OCI-LY7 (cell line): ENCODE data around the gene SHROOM3. TPM values are rescaled to one million over a fixed set of nuclear protein-coding genes. Genes with fewer than 3 reads are reported as not detected.

ENCODE experiments used
- BruUV-seq: library from RNA; stranded (reverse); fragments of 400-500 nt; replicated peaks from 2 replicates; lab custom pipeline; 2021; lab: Mats Ljungman, UMichigan
- CTCF ChIA-PET: fragments of 300-600 bp; sonication (Branson Sonifier 250); formaldehyde crosslinking; loops from one replicate; lab custom pipeline; 2022; ENCODE audit warnings: antibody characterized with exemption; ENCODE audit not compliant: unreplicated experiment; lab: Charles Lee
- POLR2A ChIA-PET: fragments of 300-600 bp; sonication (Branson Sonifier 250); formaldehyde crosslinking; loops from one replicate; lab custom pipeline; 2022; ENCODE audit warnings: antibody characterized with exemption; lab: Charles Lee
- DNase-seq: peaks from one replicate; pipeline ENCODE4 v3.0.0-alpha.2; 2015; ENCODE audit warnings: low spot score
- H2AFZ ChIP-seq: fragments of 200-600 bp; sonication (generic), shearing (Covaris generic); 2 replicates; pipeline ENCODE4 v1.6.1; 2014; ENCODE audit warnings: mild to moderate bottlenecking, antibody characterized with exemption, low read length, moderate library complexity
- H3K27ac ChIP-seq: fragments of 200-600 bp; sonication (generic); 2 replicates; pipeline ENCODE4 v1.5.1; 2014; ENCODE audit warnings: mixed run types, low read depth, mild to moderate bottlenecking, moderate library complexity, low read length, inconsistent platforms; ENCODE audit not compliant: poor library complexity, severe bottlenecking
- H3K36me3 ChIP-seq: fragments of 200-600 bp; sonication (generic); 2 replicates; pipeline ENCODE4 v1.6.1; 2014; ENCODE audit warnings: mild to moderate bottlenecking, antibody characterized with exemption, low read length, moderate library complexity, mixed read lengths; ENCODE audit not compliant: insufficient read depth
- H3K4me1 ChIP-seq: fragments of 200-600 bp; sonication (generic); 2 replicates; pipeline ENCODE4 v1.5.1; 2014; ENCODE audit warnings: mild to moderate bottlenecking, low read length; ENCODE audit not compliant: insufficient read depth, poor library complexity, severe bottlenecking
- H3K4me2 ChIP-seq: fragments of 200-600 bp; sonication (generic); 2 replicates; pipeline ENCODE4 v1.6.1; 2014; ENCODE audit warnings: mild to moderate bottlenecking, low read length
- H3K4me3 ChIP-seq: fragments of 200-600 bp; sonication (generic); 2 replicates; pipeline ENCODE4 v1.5.1; 2014; ENCODE audit warnings: mild to moderate bottlenecking, low read depth, low read length; ENCODE audit not compliant: poor library complexity, severe bottlenecking
- H3K79me2 ChIP-seq: fragments of 200-600 bp; sonication (generic); 2 replicates; pipeline ENCODE4 v1.6.1; 2016; ENCODE audit warnings: low read depth, mild to moderate bottlenecking, low read length, moderate library complexity, mixed read lengths; ENCODE audit not compliant: insufficient read depth
- H3K9me2 ChIP-seq: fragments of 200-600 bp; sonication (generic); 2 replicates; pipeline ENCODE4 v1.6.1; 2016; ENCODE audit warnings: mild to moderate bottlenecking, low read length, mixed read lengths; ENCODE audit not compliant: insufficient read depth
- H3K9me3 ChIP-seq: fragments of 200-600 bp; sonication (generic); 2 replicates; pipeline ENCODE4 v1.6.1; 2014; ENCODE audit warnings: mild to moderate bottlenecking, mixed run types, low read length, mixed read lengths
- H4K20me1 ChIP-seq: fragments of 200-600 bp; sonication (generic); 2 replicates; pipeline ENCODE4 v1.6.1; 2014; ENCODE audit warnings: mild to moderate bottlenecking, antibody characterized with exemption, low read length, moderate library complexity, mixed read lengths; ENCODE audit not compliant: insufficient read depth
- CTCF ChIP-seq: fragments of 200-600 bp; sonication (generic); conservative IDR thresholded peaks from 2 replicates; pipeline ENCODE4 v1.5.1; 2014; ENCODE audit warnings: mild to moderate bottlenecking, antibody characterized with exemption, low read length, moderate library complexity, mixed read lengths
- EZH2phosphoT487 ChIP-seq: fragments of 200-600 bp; sonication (generic); IDR thresholded peaks from 2 replicates; pipeline ENCODE4 v1.6.1; 2018; ENCODE audit warnings: low read depth, borderline replicate concordance, mild to moderate bottlenecking, mixed run types, antibody characterized with exemption, low read length, moderate library complexity, mixed read lengths
- intact Hi-C: fragments of 100-400 bp; cut with micrococcal nuclease; formaldehyde crosslinking; loops from one replicate; pipeline ENCODE4 v1.10.0; 2022; ENCODE audit not compliant: unreplicated experiment
- total RNA-seq, 2 experiments: library from RNA; depleted of rRNA in 1 of 2; stranded (reverse); fragments of >200 nt in 1 of 2; shearing (Covaris generic) in 1 of 2; gene quantifications; 2 replicates each; pipeline ENCODE4 v1.2.3, GENCODE V29; 2014 to 2022

The SHROOM3 gene
- total RNA-seq, 2 experiments from 2014 or later, result not detected

- Histone ChIP-seq H2AFZ (no peak overlapping the region), H3K9me3 (no peaks in the 10 kb centered on the region), H3K4me1 (no peaks in the 10 kb centered on the region), H3K9me2 (no peaks in the 10 kb centered on the region), H3K36me3 (no peaks in the 10 kb centered on the region), H4K20me1 (no peaks in the 10 kb centered on the region), H3K4me2 (no peak overlapping the region), H3K4me3 (no peak overlapping the region), H3K27ac (no peak overlapping the region), H3K79me2 (no peaks in the 10 kb centered on the region)
- DNase-seq, result no peak
- no TSS peak for BruUV-seq
- intact Hi-C loops, result loop anchor here (10.0 kb wide), 1 partner anchor 556 kb away; no protein-coding TSS in a partner anchor
- POLR2A ChIA-PET, result no interaction called here
- TF ChIP-seq CTCF, result no peak
- no peak for TF ChIP-seq EZH2phosphoT487
- CTCF ChIA-PET, result no interaction called here
Observed at GRCh38 chr4:76740866-76741662, 306.0 kb downstream of the SHROOM3 start.

DNA sequence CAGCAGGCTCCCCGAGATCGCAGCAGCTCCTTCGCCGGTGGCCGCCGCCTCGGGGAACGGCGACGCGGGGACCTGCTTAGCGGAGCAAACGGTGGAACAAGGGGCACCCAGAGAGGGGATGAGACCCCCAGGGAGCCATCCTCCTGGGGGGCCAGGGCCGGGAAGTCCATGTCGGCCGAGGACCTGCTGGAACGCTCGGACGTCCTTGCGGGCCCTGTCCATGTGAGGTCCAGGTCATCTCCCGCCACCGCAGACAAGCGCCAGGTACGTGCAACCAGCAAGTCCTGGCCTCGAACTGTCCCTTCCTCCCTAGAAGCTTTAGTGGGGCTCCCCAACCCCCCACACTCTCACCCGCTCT lies 306.6 kb downstream of the SHROOM3 start:
- Histone ChIP-seq H3K4me3 (no peak overlapping the region), H3K36me3 (no peaks in the 10 kb centered on the region), H3K79me2 (no peaks in the 10 kb centered on the region), H3K27ac (no peak overlapping the region), H3K4me1 (no peaks in the 10 kb centered on the region), H4K20me1 (no peaks in the 10 kb centered on the region), H2AFZ (no peak overlapping the region), H3K4me2 (no peak overlapping the region), H3K9me2 (no peaks in the 10 kb centered on the region), H3K9me3 (no peaks in the 10 kb centered on the region)
- TF ChIP-seq CTCF, result no peak
- no peak for TF ChIP-seq EZH2phosphoT487
- intact Hi-C loops, result loop anchor here (10.0 kb wide), 1 partner anchor 557 kb away; no protein-coding TSS in a partner anchor
- no peak for DNase-seq
- CTCF ChIA-PET, result no interaction called here
- no TSS peak for BruUV-seq
- POLR2A ChIA-PET, result no interaction called here
